GM12878 (cell line): Measurements from ENCODE around the gene NDUFA5. TPM values are rescaled to one million over a fixed set of nuclear protein-coding genes. Genes with fewer than 3 reads are reported as not detected.

Source experiments
- BCLAF1 ChIP-seq: fragments of 450-650 bp; IDR thresholded peaks from 2 replicates; pipeline ENCODE4 v1.6.1; 2017; ENCODE audit warnings: antibody characterized with exemption, mild to moderate bottlenecking, moderate library complexity
- E4F1 ChIP-seq: fragments of 450-650 bp; IDR thresholded peaks from 2 replicates; pipeline ENCODE4 v1.6.1; 2018; ENCODE audit warnings: borderline replicate concordance, mild to moderate bottlenecking; ENCODE audit not compliant: partially characterized antibody
- IRF3 ChIP-seq: fragments of 450-650 bp; IDR thresholded peaks from 2 replicates; pipeline ENCODE4 v1.6.1; 2014; ENCODE audit warnings: mild to moderate bottlenecking
- MXI1 ChIP-seq: fragments of 150-350 bp; IDR thresholded peaks from 2 replicates; pipeline ENCODE4 v1.6.1; 2011; ENCODE audit warnings: low read depth, mild to moderate bottlenecking, inconsistent platforms, low read length, improper control_type of control experiment
- PBX3 ChIP-seq: IDR thresholded peaks from 2 replicates; pipeline ENCODE4 v1.6.1; 2011; ENCODE audit warnings: mild to moderate bottlenecking, low read depth, low read length, moderate library complexity; ENCODE audit not compliant: insufficient replicate concordance
- PRDM15 ChIP-seq: fragments of 450-650 bp; formaldehyde crosslinking; IDR thresholded peaks from 2 replicates; pipeline ENCODE4 v1.4.0; 2020; ENCODE audit warnings: mild to moderate bottlenecking, moderate library complexity
- TBL1XR1 ChIP-seq: IDR thresholded peaks from 2 replicates; pipeline ENCODE4 v1.6.1; 2012; ENCODE audit warnings: low read depth, low read length, improper control_type of control experiment
- WRNIP1 ChIP-seq: IDR thresholded peaks from 2 replicates; pipeline ENCODE4 v1.6.1; 2011; ENCODE audit warnings: low read depth, low read length, improper control_type of control experiment, borderline replicate concordance
- YBX1 ChIP-seq: fragments of 450-650 bp; IDR thresholded peaks from 2 replicates; pipeline ENCODE4 v1.6.1; 2016; ENCODE audit warnings: antibody characterized with exemption
- ZBTB4 ChIP-seq: fragments of 450-650 bp; formaldehyde crosslinking; IDR thresholded peaks from 2 replicates; pipeline ENCODE4 v1.4.0; 2022; ENCODE audit warnings: mild to moderate bottlenecking, moderate library complexity
- ZSCAN29 ChIP-seq: fragments of 450-650 bp; IDR thresholded peaks from 2 replicates; pipeline ENCODE4 v1.6.1; 2017; ENCODE audit warnings: mild to moderate bottlenecking, moderate library complexity
- polyA plus RNA-seq, 11 experiments: library from polyadenylated mRNA; depleted of rRNA in 4 of 11; unstranded in 6 of 11; stranded (reverse) in 5 of 11; fragments of >200 nt; fragmentation: Nextera tagmentation in 4 of 11; fragmentation: Illumina TruSeq in 1 of 11; extraction: Ambion mirVana in 4 of 11; extraction: Trizol in 1 of 11; gene quantifications; 1 replicate in 1 of 11; 2 replicates in 10 of 11; pipeline versions ENCODE4 v1.2.1 to v1.2.3, GENCODE V29; 2011 to 2016; ENCODE audit warnings: inconsistent platforms in 2 of 11, missing spikeins in 2 of 11, low read depth in 1 of 11
- total RNA-seq, 4 experiments: library from RNA; depleted of rRNA in 3 of 4; stranded (reverse); fragments of >200 nt in 3 of 4; fragmentation: Illumina TruSeq in 1 of 4; extraction: Trizol in 1 of 4; gene quantifications; 2 replicates each; pipeline versions ENCODE4 v1.2.1 to v1.2.3, GENCODE V29; 2013 to 2021

The NDUFA5 gene
- total and polyA plus RNA-seq, 10 of the 15 experiments (the other 5 are each of a cell fraction or from before 2014, with no cell fraction given) = 51.0 to 209 (median 86.9) TPM

GRCh38 chr7:123557398-123558288 lies at the start of gene NDUFA5 (continued):
- TF ChIP-seq IRF3 = peak; percentile 52; the same call in 1 of the 2 replicates
- TF ChIP-seq MXI1 = peak; percentile 96
- no peak for TF ChIP-seq ZBTB4 (CRISPR knock-in tag)
- TF ChIP-seq E4F1 = peak; percentile 31
- TF ChIP-seq WRNIP1 = no peak
- no peak for TF ChIP-seq BCLAF1
- no peak for TF ChIP-seq PRDM15
- TF ChIP-seq PBX3 = peak; percentile 27
- TF ChIP-seq ZSCAN29 = no peak
- no peak for TF ChIP-seq YBX1
- peak; percentile 53; the same call in 1 of the 2 replicates for TF ChIP-seq TBL1XR1
